ENCODE results near the gene MRPL38.

Gene MRPL38

GRCh38 chr17:75919611-75920010 lies 14.9 kb upstream of the MRPL38 start:
- no peak for DNase-seq (ENCODE audit: low read depth)

GRCh38 chr17:75917917-75918445 lies 13.3 kb upstream of the MRPL38 start:
- DNase-seq (ENCODE audit: low read depth), result no peak

- DNase-seq (ENCODE audit: low read depth), result no peak
Observed at GRCh38 chr17:75917141-75917916, 12.6 kb upstream of the MRPL38 start.

GRCh38 chr17:75915268-75915667 lies 10.6 kb upstream of the MRPL38 start:
- no peak for DNase-seq (ENCODE audit: low read depth)

- DNase-seq (ENCODE audit: low read depth), result no peak
Observed at GRCh38 chr17:75914643-75915267, 10.1 kb upstream of the MRPL38 start.

GRCh38 chr17:75913537-75914210 lies 9.0 kb upstream of the MRPL38 start:
- no peak for DNase-seq (ENCODE audit: low read depth)

- no peak for DNase-seq (ENCODE audit: low read depth)
Observed at GRCh38 chr17:75910699-75911098, 6.0 kb upstream of the MRPL38 start.

GRCh38 chr17:75909812-75910274 lies 5.2 kb upstream of the MRPL38 start:
- no peak for DNase-seq (ENCODE audit: low read depth)

- no peak for DNase-seq (ENCODE audit: low read depth)
Observed at GRCh38 chr17:75909051-75909811, 4.5 kb upstream of the MRPL38 start.

- no peak for DNase-seq (ENCODE audit: low read depth)
Observed at GRCh38 chr17:75908201-75908600, 3.5 kb upstream of the MRPL38 start.

GRCh38 chr17:75906143-75906884 lies 1.6 kb upstream of the MRPL38 start:
- DNase-seq (ENCODE audit: low read depth), result no peak

- DNase-seq (ENCODE audit: low read depth), result no peak
Observed at GRCh38 chr17:75902406-75902805, 2.3 kb downstream of the MRPL38 start.

GRCh38 chr17:75901727-75902126 lies 3.0 kb downstream of the MRPL38 start:
- DNase-seq (ENCODE audit: low read depth), result no peak

GRCh38 chr17:75900691-75901533 lies 3.8 kb downstream of the MRPL38 start:
- DNase-seq (ENCODE audit: low read depth), result no peak

GRCh38 chr17:75899767-75900468 lies 4.8 kb downstream of the MRPL38 start:
- no peak for DNase-seq (ENCODE audit: low read depth)

GRCh38 chr17:75899353-75899752 lies 5.3 kb downstream of the MRPL38 start:
- DNase-seq (ENCODE audit: low read depth), result no peak

GRCh38 chr17:75898791-75899190 lies 5.9 kb downstream of the MRPL38 start:
- no peak for DNase-seq (ENCODE audit: low read depth)

- DNase-seq (ENCODE audit: low read depth), result no peak
Observed at GRCh38 chr17:75898065-75898464, 6.6 kb downstream of the MRPL38 start.

- no peak for DNase-seq (ENCODE audit: low read depth)
Observed at GRCh38 chr17:75897160-75898019, 7.3 kb downstream of the MRPL38 start.
